Kidney tubule cell (primary cell): ENCODE measurements around the gene C1R.
"Not testable (repeated sequence)": the region's sequence is repeated elsewhere in the genome, so short reads cannot be mapped to it uniquely, and the experiment has no call there.

Experiments used
- DNase-seq: peaks from one replicate; pipeline ENCODE4 v3.0.0-alpha.2; 2018; ENCODE audit warnings: low spot score

The C1R gene

DNA sequence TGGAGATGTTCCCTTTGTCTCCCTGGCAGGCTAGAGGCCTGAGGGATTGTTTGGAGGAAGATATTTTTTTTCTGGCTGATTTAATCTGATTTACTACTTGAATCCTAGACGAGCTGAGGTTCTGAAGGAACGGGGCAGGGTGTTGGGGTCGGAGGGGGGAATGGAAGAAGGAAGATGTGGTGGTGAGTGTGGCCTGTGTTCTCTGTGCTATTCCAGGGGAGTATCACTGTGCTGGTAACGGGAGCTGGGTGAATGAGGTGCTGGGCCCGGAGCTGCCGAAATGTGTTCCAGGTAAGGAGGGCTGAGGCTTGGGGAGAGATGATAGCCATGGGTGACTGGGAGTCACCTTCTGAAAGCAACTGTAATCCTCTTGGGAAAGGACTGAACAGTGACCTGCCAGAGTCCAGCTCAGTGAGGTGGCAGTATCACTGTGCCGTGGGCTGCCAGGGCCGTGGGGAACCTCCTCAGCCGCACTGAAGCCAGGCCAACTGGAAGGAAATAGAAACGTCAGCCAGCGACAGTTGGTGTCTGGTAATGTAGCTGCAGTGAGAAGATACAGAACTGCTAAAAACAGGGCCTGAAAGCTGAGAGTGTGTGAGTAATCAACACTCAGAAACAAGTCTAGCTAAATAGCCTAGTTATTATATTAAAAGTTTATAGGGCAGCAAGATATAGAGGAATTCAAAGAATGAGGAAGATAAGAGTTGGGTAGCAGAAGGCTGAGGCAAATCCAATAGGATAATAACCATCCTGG lies 23.8 kb downstream of the C1R start:
- DNase-seq = peak; percentile 39

DNA sequence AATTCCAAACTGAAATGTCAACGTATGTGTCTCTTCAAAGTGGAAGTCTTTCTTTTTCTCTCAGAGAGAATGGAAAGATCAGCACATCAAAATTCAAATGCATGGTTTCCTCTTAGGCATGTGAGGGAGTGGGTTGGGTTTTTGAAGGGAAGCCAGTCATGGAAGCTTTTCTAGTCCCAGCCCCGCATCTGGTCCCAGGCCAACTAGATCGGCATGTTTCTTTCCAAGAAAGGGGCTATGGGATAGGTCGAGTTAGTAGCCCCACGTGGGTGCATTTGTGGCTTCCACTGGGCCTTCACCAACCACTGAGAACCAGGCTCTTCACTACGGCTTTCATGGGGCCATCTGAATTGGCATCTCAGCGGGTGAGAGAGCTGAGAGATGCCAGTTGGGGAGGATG lies 25.1 kb downstream of the C1R start:
- no peak for DNase-seq

DNA sequence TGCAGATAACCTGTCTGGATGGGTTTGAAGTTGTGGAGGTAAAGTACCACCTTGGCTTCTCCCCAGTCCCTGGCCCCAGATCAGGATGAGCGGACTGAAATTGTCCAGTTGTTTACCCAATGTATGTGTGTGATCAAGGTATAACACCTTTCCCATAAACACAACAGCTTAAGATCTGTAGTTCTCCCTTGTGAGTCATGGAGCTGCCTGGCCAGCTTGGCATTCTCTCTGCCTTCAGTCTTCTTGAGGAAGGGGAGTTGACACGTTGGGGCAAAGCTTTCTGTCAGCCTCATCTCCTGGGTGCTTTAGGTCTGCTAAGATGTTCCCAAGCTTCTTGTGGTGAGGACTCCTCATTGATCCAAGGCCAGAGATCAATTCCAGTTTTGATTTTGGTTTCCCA lies 25.6 kb downstream of the C1R start:
- no peak for DNase-seq

DNA sequence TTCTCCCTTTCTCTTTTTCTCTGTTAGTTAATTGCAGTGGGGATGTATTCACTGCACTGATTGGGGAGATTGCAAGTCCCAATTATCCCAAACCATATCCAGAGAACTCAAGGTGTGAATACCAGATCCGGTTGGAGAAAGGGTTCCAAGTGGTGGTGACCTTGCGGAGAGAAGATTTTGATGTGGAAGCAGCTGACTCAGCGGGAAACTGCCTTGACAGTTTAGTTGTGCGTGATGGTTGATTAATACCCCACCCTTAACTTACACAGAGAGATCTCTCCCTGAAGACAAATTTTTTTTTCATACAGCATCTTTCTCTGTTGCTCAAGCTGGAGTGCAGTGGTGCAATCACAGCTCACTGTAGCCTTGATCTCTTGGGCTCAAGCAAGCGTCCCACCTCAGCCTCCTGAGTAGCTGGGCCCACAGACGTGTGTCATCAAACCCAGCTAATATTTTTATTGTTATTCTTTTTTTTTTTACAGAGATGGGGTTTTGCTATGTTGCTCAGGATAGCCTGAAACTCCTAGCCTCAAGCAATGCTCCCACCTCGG lies 27.1 kb downstream of the C1R start:
- no peak for DNase-seq

DNA sequence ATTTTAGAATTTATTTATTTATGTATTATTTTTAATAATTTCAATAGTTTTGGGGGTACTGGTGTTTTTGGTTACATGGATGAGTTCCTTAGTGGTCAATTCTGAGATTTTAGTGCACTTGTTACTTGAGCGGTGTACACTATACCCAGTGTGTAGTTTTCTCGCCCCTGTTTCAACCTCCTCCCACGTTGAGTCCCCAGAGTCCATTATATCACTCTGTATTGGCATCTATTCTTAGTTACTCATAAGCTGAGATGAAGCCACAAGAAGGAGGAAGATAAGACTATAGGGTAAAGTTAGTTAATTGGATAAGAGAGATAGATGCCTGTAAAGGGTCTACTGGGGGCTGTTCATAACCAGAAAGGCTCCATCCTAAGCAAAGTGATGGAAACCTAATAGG lies 27.7 kb downstream of the C1R start:
- DNase-seq = no peak

DNA sequence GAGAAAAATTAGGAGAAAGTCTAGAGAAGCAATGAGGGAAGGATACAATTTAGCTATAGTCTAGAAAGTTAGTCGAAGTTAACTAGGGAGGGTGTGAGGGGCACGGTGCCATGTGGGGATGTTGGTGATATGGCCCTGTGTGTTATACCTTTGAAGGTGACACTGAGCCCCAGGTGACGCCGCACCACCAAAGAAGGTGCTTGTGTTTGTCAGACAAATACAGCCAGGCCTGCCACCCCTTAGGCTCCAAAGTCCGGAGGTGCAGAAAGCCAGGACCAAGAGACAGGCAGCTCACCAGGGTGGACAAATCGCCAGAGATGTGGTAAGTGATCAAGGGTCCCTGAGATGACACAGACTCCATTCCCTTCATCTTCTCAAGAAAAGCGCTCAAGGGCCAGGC lies 30.6 kb downstream of the C1R start:
- DNase-seq = no peak

DNA sequence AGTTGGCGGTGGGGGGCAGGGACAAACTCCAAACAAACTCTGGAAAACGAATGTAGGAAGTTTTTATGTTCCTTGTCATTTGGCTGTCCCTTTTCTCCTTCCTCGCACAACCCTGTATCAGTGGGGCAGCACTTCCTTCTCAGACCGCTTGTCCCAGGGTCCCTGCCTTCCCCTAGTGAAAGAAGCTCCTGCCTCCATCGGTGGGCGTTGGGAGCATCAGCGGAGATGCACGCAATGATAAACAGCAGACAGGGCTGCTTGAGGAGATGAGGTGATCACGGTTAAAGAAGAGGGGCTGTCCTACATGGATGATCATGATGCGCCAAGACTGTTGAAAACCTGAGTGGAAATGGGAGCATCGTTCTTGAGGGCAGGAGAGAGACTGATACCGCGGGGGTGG lies 31.1 kb downstream of the C1R start:
- DNase-seq = no peak

DNA sequence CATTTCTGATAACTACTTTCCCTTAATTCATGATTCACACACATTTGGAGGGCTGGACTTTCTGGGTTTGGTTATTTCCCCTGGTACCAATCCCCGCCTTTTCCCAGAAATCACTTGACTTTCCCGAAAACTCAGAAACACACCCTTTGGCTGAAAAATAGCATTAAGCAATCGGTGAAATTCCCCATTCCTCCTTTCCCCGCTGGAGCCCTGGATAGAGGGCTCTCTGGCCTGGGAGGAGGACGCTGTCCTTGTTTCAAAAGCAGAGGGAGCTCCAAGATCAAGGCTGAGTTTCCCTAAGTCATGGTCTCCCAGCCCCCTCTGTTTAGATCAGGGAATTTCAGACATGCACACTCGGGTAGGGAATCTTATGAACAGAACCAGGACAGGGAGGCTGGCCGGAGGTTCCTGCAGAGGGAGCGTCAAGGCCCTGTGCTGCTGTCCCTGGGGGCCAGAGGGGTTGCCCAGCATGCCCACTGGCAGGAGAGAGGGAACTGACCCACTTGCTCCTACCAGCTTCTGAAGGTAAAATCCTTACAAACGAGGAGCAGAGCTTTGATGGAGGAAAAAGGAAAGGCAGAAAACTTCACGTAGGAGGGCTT lies 31.8 kb downstream of the C1R start, which contains the start of gene C1S:
C1S (plus strand) TSS at position 366 of the 602 bp plus-strand sequence. CDS start 1,195 bp downstream, outside the sequence.
- peak; percentile 83 for DNase-seq

DNA sequence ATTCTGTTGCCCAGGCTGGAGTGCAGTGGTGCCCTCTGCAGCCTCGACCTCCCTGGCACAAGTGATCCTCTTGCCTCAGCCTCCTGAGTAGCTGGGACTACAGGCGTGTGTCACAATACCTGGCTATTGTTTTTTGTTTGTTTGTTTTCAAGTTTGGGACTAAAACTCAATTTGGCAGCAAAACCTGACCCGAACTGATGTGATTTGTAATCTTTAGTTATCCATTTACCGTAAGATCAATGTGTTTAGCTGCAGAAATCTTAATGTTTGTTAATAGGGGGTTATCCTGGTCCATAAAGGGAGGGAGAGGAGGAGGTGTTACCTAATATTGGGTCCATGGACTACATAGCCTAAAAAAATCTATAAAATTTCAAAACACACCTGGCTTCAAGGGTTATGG lies 32.5 kb downstream of the C1R start:
- DNase-seq = no peak

DNA sequence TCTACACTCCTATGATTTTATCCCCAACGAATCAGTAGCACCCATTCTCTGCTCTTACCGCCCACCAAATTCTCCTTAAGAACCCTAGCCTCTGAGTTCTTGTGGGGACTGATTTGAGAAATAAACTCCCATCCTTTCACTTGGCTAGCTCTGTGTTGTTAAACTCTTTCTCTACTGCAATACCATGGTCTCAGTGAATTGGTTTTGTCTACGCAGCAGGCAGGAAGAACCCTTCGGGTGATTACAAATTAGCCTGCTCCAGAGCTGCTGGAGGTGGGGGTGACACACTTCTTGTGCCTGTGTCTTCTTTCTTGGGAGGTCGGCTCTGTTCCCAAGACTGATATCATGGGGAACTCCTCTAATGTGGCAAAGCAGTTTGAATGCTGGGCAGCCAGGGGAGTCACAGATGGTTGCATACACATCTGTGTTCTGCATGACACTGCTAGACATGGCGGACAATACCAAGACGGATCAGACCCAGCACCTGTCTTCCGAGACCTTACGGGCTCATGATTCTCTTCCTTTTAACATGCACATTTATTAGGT lies 33.3 kb downstream of the C1R start:
- DNase-seq = no peak

DNA sequence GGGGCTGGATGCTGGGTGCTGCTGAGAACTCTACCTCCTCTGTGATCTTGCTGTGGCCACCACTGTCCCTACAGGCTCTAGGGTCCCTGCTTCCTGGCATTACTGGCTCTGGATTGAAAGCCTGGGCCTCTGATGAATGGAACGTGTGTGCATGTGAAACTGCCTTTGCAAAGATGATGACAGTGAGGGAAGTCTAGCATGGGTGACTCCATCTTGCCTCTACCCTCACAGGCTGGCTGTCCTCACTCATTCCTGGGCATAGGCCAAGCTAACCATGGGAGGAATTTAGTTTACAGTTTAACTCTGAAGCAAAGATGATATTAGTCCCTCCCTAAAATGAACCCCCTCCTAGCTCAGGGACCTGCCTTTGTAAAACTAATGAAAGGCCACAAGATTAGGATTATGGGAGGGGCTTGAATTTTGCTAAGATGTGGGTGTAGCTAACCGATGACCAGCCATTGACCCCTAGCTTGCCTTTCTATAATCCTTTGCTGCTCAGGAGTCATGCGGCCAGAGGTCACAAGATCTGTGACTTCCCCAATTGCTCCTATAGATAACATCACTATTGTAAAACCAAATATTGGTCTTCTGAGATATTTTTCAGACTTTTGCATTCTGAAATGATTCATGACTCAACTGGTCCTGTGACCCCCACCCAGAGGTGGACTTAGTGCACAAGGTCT lies 33.9 kb downstream of the C1R start:
- DNase-seq = no peak

DNA sequence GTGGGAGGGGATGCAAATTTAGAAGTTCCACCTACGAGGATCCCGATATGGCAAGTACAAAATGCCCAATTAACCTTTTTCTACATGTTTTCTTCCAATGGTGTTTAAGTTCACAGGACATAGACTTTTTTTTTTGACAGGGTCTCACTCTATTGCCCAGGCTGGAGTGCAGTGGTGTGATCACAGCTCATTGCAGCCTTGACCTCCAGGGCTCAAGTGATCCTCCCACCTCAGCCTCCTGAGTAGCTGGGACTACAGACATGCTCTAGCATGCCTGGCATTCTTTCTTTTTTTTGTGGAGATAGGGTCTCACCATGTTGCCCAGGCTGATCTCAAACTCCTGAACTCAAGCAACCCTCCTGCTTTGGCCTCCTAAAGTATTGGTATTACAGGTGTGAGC lies 36.5 kb downstream of the C1R start:
- not testable (repeated sequence) for DNase-seq

DNA sequence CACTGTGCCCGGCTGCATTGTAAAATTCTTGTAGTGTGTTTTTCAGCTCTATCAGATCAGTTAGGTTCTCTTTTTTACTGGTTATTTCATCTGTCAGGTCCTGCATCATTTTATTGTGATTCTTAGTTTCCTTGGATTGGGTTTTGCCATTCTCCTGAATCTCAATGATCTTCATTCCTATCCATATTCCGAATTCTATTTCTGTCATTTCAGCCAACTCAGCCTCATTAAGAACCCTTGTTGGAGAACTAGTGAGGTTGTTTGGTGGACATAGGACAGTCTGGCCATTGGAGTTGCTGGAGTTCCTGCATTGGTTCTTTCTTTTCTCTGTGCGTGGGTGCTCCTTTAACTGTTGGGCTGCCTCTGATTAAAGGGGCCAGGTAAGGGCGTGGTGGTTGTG lies 37.3 kb downstream of the C1R start:
- DNase-seq = no peak

DNA sequence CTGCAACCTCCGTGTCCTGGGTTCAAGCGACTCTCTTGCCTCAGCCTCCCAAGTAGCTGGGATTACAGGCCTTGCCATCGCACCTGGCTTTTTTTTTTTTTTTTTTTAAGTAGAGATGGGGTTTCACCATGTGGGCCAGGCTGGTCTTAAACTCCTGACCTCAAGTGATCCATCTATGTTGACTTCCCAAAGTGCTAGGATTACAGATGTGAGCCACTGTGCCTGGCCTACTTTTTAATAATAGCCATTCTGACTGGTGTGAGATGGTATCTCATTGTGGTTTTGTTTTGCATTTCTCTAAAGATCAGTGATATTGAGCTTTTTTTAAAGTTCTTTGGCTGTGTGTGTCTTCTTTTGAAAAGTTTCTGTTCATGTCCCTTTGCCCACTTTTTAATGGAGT lies 42.3 kb downstream of the C1R start:
- not testable (repeated sequence) for DNase-seq

DNA sequence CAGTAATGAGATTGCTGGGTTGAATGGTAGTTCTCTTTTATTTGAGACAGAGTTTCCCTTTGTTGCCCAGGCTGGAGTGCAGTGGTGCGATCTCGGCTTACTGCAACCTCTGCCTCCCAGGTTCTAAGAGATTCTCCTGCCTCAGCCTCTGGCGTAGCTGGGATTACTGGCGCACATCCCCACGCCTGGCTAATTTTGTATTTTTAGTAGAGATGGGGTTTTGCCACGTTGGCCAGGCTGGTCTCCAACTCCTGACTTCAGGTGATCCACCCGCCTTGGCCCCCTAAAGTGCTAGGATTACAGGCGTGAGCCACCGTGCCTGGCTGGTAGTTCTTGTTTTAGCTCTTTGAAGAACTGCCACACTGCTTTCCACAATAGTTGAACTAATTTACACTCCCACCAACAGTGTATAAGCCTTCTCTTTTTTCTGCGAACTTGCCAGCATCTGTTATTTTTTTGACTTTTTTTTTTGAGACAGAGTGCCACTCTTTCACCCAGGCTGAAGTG lies 42.7 kb downstream of the C1R start:
- not testable (repeated sequence) for DNase-seq

DNA sequence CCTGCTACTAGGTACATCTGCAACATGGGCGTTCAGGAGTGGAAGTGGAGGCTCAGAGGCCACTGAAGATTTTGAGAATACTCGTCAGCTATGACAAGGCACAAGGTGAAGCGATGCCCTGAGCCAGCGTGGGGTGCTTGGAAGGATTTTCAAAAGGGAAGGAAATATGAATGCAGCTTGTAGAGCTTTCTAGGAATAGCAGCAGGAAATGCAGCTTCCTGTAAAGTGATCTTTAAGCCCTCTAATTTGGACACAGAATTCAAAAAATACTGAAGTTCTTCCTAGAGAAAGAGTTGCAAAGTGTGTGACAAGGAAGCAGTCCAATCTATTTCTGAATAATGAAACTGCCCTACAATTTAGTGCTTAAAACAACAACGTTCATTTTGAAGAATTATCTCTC lies 44.9 kb downstream of the C1R start:
- DNase-seq = no peak

DNA sequence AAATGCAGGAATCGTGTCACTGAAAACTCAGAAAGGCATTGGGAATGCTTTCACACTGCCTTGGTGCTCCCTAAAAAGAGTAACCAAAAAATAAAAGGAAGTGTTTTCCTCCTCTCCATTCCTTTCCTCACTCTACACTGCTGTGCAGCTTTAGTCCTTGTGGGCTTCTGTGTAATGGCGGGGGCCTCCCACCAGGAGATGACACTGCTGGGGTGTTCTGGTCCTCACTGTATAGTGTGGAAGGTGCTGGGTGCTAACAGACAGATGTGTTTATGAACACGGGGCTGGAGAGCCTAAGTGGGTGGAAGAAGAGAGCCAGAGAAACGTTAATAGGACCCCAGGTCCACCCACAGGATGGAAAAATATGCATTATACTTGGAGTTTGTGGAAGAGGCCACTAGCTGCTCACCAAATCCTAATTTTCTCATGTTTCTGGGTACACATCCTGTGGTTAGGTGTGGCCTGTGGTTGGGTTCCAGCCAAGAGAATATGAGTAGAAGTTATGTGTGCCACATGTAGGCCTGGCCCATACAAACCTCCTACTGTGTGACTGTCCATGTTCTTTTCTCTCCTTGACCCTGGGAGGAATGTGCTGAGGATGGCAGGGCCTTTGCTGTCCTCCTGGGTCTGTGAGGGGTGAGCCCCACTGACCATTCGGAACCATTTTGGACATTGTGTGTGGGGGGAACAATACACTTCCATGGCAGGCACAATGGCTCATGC lies 45.7 kb downstream of the C1R start:
- no peak for DNase-seq

DNA sequence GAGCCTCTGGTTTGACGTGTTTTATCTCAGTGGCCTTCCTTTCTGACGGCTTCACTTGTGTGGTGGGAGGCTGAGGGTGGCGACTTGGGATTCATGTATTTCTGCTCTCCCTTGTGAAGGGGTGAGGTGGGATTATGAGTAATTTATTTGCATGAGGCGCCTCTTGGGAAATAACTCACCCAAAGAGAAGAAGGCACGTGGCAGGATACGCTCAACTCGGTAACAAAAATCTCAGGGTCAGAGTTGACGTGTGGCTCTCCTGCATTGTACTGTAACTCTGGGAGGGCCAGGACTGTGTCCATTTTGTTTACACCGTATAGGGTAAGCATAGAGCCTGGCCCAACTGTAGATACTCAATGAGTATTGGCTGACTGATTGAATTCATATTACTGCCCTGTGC lies 46.3 kb downstream of the C1R start:
- DNase-seq = no peak

DNA sequence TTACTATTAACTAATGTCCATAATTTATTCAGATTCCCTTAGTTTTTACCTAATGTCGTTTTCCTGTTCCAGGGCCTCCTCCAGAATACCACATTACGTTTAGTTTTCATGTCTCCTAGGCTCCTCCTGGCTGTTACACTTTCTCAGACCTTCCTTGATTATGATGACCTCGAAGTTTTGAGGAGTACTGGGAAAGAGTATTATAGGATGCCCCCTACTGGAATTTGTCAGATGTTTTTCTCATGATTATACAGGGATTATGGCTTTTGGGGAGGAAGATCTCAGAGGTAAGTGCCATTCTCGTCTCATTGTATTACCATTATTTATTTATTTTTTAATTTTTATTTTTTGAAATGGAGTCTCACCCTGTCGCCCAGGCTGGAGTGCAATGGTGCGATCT lies 49.4 kb downstream of the C1R start:
- peak; percentile 54 for DNase-seq

DNA sequence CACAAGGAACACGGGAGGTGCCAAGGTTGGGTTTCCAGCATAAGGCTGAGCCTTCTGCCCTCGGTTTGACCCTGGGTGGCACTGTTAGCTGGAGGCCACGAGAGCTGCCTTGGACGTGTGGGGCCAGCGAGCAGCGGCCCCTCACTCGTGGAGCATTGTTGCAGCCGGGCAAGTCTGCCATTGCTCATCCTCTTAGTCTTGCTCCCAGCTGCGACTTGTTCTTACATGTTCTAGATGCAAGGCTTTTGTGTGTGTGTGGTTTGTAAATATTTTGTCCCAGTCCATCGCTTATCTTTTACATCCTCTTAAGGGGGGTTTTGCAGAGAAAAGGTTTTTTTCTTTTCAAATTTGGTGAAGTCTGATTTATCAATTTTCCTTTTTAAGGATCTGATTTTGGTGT lies 52.8 kb downstream of the C1R start:
- DNase-seq = no peak

DNA sequence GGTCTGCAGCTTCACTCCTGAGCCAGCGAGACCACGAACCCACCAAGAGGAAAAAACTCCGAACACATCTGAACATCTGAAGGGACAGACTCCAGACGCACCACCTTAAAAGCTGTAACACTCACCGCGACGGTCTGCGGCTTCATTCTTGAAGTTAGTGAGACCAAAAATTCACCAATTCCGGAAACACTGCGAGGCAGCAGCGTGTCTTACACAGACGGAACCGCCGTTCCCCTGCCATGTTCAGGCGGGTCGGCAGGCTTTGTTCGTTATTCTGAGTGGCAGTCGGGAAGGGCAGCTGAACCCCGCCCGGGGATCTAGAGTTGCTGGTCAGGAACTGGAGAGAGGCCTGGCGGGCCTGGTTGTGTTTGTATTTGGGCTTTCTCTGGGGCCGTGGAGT lies 53.7 kb downstream of the C1R start:
- DNase-seq = no peak

DNA sequence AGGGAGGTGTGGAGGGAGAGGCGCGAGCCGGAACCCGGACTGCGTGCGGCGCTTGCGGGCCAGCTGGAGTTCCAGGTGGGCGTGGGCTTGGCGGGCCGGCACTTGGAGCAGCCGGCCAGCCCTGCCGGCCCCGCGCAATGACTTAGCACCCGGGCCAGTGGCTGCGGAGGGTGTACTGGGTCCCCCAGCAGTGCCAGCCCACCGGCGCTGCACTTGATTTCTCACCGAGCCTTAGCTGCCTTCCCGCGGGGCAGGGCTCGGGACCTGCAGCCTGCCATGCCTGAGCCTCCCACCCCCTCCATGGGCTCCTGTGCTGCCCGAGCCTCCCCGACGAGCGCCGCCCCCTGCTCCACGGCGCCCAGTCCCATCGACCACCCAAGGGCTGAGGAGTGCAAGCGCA lies 54.8 kb downstream of the C1R start:
- not testable (repeated sequence) for DNase-seq
